AG09319 (cell line): ENCODE measurements around the gene TTLL8.

ENCODE experiments used
- DNase-seq: peaks from one replicate; pipeline ENCODE4 v3.0.0-alpha.2; 2010; ENCODE audit warnings: low read depth; ENCODE audit errors: extremely low read depth
- TF ChIP-seq, protein P1 (sequence below): IDR thresholded peaks from 2 replicates; pipeline ENCODE4 v1.5.1; 2011; ENCODE audit warnings: low read depth, mild to moderate bottlenecking, inconsistent platforms, low read length, moderate library complexity

TTLL8 gene

DNA sequence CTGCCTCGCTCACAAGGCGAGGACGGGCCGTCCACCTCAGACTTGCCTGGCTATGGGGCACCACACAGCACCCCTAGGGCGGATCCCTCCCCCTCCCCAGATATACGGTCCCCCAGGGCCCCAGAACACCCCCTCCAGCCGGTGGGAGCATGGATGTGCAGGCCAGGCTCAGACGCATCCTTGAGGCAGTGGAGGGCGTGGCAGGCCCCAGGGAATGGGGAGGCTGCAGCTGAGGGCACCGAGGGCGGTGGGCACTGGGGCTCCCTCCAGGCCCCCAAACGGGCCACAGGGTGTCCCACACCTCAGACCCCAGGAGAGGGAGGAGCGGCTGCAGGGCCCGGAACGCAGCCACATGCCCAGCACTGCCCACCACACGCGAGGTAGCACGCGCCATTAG lies 12.1 kb downstream of the TTLL8 start:
- DNase-seq = no peak
- TF ChIP-seq, protein P1, sequence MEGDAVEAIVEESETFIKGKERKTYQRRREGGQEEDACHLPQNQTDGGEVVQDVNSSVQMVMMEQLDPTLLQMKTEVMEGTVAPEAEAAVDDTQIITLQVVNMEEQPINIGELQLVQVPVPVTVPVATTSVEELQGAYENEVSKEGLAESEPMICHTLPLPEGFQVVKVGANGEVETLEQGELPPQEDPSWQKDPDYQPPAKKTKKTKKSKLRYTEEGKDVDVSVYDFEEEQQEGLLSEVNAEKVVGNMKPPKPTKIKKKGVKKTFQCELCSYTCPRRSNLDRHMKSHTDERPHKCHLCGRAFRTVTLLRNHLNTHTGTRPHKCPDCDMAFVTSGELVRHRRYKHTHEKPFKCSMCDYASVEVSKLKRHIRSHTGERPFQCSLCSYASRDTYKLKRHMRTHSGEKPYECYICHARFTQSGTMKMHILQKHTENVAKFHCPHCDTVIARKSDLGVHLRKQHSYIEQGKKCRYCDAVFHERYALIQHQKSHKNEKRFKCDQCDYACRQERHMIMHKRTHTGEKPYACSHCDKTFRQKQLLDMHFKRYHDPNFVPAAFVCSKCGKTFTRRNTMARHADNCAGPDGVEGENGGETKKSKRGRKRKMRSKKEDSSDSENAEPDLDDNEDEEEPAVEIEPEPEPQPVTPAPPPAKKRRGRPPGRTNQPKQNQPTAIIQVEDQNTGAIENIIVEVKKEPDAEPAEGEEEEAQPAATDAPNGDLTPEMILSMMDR = no peak

DNA sequence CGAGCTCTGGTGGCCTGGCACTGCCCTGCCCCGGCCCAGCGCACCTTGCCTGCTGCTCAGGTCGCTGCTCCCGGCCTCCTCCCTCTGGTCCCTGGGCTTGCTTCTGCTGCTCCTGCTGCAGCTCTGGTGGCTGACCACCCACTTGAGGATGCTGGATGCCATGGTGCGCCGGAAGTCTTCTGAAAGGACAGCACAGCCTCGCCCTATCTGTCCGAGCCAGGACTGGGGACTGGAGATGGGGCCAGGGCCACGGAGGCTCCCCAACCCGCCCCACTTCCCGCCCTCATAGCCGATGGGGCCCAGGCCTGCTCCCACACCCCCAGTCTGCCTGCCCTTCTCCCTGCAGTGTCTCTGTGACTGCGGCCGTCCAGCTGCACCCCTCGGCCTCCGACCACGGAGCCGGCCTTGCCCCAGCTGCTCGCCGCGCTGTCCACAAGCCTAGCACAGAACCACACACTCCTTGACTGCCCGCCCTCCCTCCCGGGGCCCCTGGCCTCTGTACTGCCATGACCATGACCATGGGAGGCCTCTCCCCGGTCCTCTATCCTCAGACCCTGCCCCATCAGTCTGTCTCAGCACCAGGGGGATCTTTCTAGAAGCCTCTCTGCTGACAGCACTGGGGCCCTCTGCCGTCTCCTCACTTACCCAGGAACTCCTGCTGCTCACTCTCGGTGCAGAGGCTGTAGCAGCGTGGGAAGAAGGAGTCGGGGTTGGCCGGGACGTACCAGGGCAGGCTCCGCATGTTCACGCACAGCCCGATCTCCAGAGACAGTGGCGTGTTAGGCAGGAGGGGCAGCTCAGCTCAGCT lies 12.7 kb downstream of the TTLL8 start:
- TF ChIP-seq, protein P1 = no peak
- no peak for DNase-seq

DNA sequence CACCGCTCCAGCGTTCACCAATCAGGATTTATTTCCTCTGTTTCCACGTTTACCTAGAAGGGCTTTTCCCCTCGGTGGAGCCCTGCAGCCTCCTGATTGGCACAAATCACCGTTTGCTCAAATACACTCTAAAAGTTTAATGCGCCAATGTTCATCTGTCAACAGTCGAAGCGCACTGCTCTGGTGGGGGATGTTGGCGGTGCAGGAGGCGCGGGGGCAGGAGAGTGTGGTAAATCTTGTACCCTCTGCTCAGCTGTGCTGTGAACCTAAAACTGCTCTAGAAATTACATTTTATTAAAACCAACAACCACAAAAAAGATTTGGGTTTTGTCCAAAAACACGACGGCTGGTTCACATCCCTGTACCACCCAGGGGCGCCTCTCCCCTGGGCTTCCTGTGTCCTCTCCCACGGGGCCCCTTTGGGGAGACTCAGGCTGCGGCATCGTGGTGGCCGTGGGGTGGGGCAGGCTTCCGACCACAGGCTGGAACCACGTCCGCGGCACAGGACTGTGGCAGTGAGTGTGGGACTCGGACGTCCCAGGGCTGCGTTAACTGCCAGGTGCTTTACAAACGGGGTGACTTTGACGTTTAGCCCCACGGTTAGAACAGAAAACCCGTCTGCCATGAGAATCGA lies 13.5 kb downstream of the TTLL8 start:
- TF ChIP-seq, protein P1 = no peak
- no peak for DNase-seq

DNA sequence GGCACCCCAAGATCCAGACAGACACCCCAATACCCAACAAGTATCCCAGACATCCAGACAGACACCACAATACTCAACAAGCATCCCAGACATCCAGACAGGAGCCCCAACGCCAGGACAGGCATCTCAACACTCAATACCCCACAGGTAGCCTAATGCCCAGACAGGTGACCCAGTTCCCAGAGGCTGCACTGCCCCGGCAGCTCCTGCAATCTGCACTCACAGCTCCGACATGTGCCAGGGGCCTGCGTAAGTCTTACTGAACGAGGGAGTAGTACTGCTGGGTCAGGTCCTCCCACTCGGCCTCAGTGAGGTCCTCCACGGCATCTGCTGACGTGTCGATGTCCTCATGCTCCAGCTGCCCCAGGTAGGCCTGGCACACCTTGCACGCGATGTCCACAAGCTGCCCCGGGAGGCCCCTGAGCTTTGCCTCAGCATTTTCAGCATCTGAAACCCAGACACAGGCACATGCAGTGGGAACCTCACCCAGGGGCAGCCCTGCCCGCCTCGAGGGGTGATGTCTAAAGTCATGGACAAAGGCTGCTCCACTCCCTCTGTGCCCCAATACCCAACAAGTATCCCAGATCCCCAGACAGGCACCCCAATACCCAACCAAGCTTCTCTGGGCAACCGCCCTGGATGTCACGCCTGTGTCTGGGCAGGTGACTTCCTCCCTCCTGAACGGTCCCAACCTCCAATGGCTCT lies 16.6 kb downstream of the TTLL8 start:
- TF ChIP-seq, protein P1 = no peak
- DNase-seq = no peak

DNA sequence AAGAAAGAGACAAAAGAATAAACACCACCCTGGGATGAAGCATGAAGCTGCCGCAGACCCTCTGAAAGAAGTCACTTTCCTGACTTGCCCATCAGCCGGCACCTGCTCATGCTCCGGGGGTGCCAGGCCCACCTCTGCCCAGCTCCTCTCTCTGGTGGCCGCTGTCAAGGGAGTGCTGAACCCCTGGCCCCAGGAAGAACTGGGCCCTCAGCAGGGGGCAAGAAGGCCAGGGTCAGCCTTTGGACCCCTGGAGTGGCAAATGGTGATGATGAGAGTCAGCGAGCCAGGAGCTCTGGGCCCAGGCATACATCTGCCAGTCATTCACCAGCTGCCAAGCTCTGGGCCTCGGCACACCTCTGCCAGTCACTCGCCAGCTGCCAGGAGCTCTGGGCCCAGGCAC lies 17.4 kb downstream of the TTLL8 start:
- no peak for DNase-seq
- TF ChIP-seq, protein P1 = no peak

DNA sequence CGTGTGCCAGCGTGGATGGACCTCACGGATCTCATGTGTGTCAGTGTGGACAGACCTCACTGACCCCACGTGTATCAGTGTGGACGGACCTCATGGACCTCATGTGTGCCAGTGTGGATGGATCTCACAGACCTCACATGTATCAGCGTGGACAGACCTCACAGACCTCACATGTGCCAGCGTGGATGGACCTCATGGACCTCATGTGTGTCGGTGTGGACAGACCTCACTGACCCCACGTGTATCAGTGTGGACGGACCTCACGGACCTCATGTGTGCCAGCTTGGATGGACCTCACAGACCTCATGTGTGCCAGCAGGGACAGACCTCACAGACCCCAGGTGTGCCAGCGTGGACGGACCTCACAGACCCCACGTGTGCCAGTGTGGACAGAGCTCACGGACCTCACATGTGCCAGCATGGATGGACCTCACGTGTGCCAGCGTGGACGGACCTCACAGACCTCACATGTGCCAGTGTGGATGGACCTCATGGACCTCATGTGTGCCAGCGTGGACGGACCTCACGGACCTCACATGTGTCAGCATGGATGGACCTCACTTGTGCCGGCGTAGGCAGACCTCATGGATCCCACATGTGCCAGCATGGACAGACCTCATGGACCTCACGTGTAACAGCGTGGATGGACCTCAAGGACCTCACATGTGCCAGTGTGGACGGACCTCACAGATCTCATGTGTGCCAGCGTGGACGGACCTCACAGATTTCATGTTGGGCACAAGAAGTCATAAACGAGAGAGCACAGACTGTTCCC lies 18.2 kb downstream of the TTLL8 start:
- no peak for DNase-seq
- TF ChIP-seq, protein P1 = no peak
